ENCODE data around the gene CCDC70.

CCDC70 gene

GRCh38 chr13:51829568-51829899, 32.2 kb upstream of the CCDC70 start:
- DNase-seq (ENCODE audit: low spot score), result no peak

- DNase-seq (ENCODE audit: low spot score), result no peak
These were observed 30.2 kb upstream of the CCDC70 start for GRCh38 chr13:51831519-51831918.

- DNase-seq (ENCODE audit: low spot score), result peak; percentile 54
These were observed 29.2 kb upstream of the CCDC70 start for GRCh38 chr13:51832471-51833152.

- DNase-seq (ENCODE audit: low spot score), result no peak
These were observed 27.8 kb upstream of the CCDC70 start for GRCh38 chr13:51833980-51834379.

GRCh38 chr13:51834581-51835171, 27.1 kb upstream of the CCDC70 start:
- no peak for DNase-seq (ENCODE audit: low spot score)

GRCh38 chr13:51837016-51837415, 24.8 kb upstream of the CCDC70 start:
- DNase-seq (ENCODE audit: low spot score), result no peak

- no peak for DNase-seq (ENCODE audit: low spot score)
These were observed 23.4 kb upstream of the CCDC70 start for GRCh38 chr13:51838240-51838846.

GRCh38 chr13:51839711-51840540, 21.8 kb upstream of the CCDC70 start:
- DNase-seq (ENCODE audit: low spot score), result no peak

GRCh38 chr13:51840917-51841316, 20.9 kb upstream of the CCDC70 start:
- DNase-seq (ENCODE audit: low spot score), result no peak

GRCh38 chr13:51841732-51842131, 20.0 kb upstream of the CCDC70 start:
- no peak for DNase-seq (ENCODE audit: low spot score)

- no peak for DNase-seq (ENCODE audit: low spot score)
These were observed 18.2 kb upstream of the CCDC70 start for GRCh38 chr13:51843529-51843928.

- DNase-seq (ENCODE audit: low spot score), result peak; percentile 91
These were observed 16.8 kb upstream of the CCDC70 start, which contains the start of gene TMEM272 for GRCh38 chr13:51844862-51845573. TSS of gene TMEM272 (minus strand) at chr13:51845177. CDS start at chr13:51838530, 6,647 bp downstream.

GRCh38 chr13:51845574-51846318, 16.0 kb upstream of the CCDC70 start:
- DNase-seq (ENCODE audit: low spot score), result no peak

- DNase-seq (ENCODE audit: low spot score), result no peak
These were observed 15.0 kb upstream of the CCDC70 start for GRCh38 chr13:51846756-51847155.

- DNase-seq (ENCODE audit: low spot score), result no peak
These were observed 13.1 kb upstream of the CCDC70 start for GRCh38 chr13:51848674-51849073.

GRCh38 chr13:51849145-51850101, 12.3 kb upstream of the CCDC70 start:
- DNase-seq (ENCODE audit: low spot score), result peak; percentile 85

- no peak for DNase-seq (ENCODE audit: low spot score)
These were observed 5.6 kb upstream of the CCDC70 start for GRCh38 chr13:51856027-51856736.

- no peak for DNase-seq (ENCODE audit: low spot score)
These were observed 4.8 kb upstream of the CCDC70 start for GRCh38 chr13:51856998-51857397.

All from iPS-NIHi11 (cell line).